Tibial nerve (tissue), 4 donors: ENCODE data around the gene PLA2G2D.

Experiments
- EP300 ChIP-seq, 2 donors: sonication (generic); formaldehyde crosslinking; IDR thresholded peaks; one replicate each; pipeline ENCODE4 v1.6.1; 2017; ENCODE audit warnings: antibody characterized with exemption in 2 of 2, mild to moderate bottlenecking in 1 of 2
- POLR2A ChIP-seq, 2 donors: fragments of 450-650 bp; IDR thresholded peaks; one replicate each; pipeline ENCODE4 v1.6.1; 2017; ENCODE audit warnings: antibody characterized with exemption in 2 of 2, mild to moderate bottlenecking in 2 of 2, moderate library complexity in 2 of 2
- TF ChIP-seq, protein P1 (sequence below), 5 experiments: fragments of 200-600 bp in 3 of 5; fragments of 450-650 bp in 2 of 5; sonication (generic) in 3 of 5; IDR thresholded peaks; one replicate each; pipeline ENCODE4 v1.5.1; 2016 to 2019; ENCODE audit warnings: antibody characterized with exemption in 5 of 5, mild to moderate bottlenecking in 3 of 5, moderate library complexity in 2 of 5

DNA sequence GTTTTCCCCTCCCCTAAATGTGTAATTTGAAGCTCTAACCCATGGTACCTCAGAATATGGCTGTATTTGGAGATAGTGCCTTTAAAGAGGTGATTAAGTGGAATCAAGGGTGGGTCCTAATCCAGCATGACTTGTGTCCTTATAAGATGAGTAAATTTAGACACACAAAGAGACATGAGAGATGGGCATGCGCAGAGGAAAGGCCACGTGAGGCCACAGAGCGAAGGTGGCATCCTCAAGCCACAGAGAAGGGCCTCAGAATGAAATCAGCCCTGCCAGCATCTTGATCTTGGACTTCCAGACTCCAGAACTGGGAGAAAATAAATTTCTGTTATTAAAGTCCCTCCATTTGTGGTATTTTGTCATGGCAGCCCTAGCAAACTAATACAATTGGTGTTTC is 16.9 kb upstream of the PLA2G2D start:
- TF ChIP-seq, protein P1, sequence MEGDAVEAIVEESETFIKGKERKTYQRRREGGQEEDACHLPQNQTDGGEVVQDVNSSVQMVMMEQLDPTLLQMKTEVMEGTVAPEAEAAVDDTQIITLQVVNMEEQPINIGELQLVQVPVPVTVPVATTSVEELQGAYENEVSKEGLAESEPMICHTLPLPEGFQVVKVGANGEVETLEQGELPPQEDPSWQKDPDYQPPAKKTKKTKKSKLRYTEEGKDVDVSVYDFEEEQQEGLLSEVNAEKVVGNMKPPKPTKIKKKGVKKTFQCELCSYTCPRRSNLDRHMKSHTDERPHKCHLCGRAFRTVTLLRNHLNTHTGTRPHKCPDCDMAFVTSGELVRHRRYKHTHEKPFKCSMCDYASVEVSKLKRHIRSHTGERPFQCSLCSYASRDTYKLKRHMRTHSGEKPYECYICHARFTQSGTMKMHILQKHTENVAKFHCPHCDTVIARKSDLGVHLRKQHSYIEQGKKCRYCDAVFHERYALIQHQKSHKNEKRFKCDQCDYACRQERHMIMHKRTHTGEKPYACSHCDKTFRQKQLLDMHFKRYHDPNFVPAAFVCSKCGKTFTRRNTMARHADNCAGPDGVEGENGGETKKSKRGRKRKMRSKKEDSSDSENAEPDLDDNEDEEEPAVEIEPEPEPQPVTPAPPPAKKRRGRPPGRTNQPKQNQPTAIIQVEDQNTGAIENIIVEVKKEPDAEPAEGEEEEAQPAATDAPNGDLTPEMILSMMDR (IDR thresholded peaks at IDR 0.05): no peak
- TF ChIP-seq POLR2A (IDR thresholded peaks at IDR 0.05): no peak
- TF ChIP-seq EP300 (IDR thresholded peaks at IDR 0.05): no peak
